ENCODE measurements around the gene UBASH3B.

- TF ChIP-seq, protein P1, sequence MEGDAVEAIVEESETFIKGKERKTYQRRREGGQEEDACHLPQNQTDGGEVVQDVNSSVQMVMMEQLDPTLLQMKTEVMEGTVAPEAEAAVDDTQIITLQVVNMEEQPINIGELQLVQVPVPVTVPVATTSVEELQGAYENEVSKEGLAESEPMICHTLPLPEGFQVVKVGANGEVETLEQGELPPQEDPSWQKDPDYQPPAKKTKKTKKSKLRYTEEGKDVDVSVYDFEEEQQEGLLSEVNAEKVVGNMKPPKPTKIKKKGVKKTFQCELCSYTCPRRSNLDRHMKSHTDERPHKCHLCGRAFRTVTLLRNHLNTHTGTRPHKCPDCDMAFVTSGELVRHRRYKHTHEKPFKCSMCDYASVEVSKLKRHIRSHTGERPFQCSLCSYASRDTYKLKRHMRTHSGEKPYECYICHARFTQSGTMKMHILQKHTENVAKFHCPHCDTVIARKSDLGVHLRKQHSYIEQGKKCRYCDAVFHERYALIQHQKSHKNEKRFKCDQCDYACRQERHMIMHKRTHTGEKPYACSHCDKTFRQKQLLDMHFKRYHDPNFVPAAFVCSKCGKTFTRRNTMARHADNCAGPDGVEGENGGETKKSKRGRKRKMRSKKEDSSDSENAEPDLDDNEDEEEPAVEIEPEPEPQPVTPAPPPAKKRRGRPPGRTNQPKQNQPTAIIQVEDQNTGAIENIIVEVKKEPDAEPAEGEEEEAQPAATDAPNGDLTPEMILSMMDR (IDR thresholded peaks at IDR 0.05; ENCODE audit: low read depth, low read length): peak; percentile 98
- TF ChIP-seq MYC (IDR thresholded peaks at IDR 0.05; ENCODE audit: low read depth, low read length) (peak; percentile 41; the same call in 1 of the 2 replicates), POLR2A (IDR thresholded peaks at IDR 0.05; ENCODE audit: extremely low read depth, insufficient read length) (no peak), MAX (IDR thresholded peaks at IDR 0.05; ENCODE audit: low read depth, low read length) (peak; percentile 18; the same call in 1 of the 2 replicates)
Measured at GRCh38 chr11:122628810-122629555, 26.5 kb upstream of the UBASH3B start.
